Esophagus (tissue), 2 donors: Measurements from ENCODE around the gene LMNA. TPM values are rescaled to one million over a fixed set of nuclear protein-coding genes. Genes with fewer than 3 reads are reported as not detected.
"Not testable (repeated sequence)": the region's sequence is repeated elsewhere in the genome, so short reads cannot be mapped to it uniquely, and the experiment has no call there.

Experiments used
- H3K27ac ChIP-seq, 2 donors: one replicate each; pipeline ENCODE4 v1.5.1; 2013; ENCODE audit warnings: low read depth in 2 of 2, mild to moderate bottlenecking in 2 of 2, inconsistent platforms in 1 of 2, low read length in 1 of 2, moderate library complexity in 1 of 2
- H3K27me3 ChIP-seq, 2 donors: one replicate each; pipeline ENCODE4 v1.6.1; 2013; ENCODE audit warnings: low read length in 2 of 2, control low read depth in 1 of 2, mild to moderate bottlenecking in 1 of 2; ENCODE audit not compliant: insufficient read depth in 2 of 2, control insufficient read depth in 1 of 2
- H3K36me3 ChIP-seq, 2 donors: one replicate each; pipeline ENCODE4 v1.6.1; 2013; ENCODE audit warnings: low read length in 1 of 2; ENCODE audit not compliant: control insufficient read depth in 2 of 2, insufficient read depth in 2 of 2
- H3K4me1 ChIP-seq, 2 donors: one replicate each; pipeline ENCODE4 v1.6.1; 2013; ENCODE audit warnings: low read length in 1 of 2; ENCODE audit not compliant: control insufficient read depth in 2 of 2, insufficient read depth in 2 of 2
- H3K4me3 ChIP-seq, 2 donors: one replicate each; pipeline ENCODE4 v1.5.1; 2013; ENCODE audit warnings: low read length in 2 of 2, mild to moderate bottlenecking in 2 of 2, low read depth in 1 of 2, moderate library complexity in 1 of 2
- H3K9me3 ChIP-seq, 2 donors: one replicate each; pipeline ENCODE4 v1.6.1; 2013; ENCODE audit warnings: mild to moderate bottlenecking in 2 of 2, low read depth in 1 of 2, low read length in 1 of 2, moderate library complexity in 1 of 2; ENCODE audit not compliant: control insufficient read depth in 2 of 2, insufficient read depth in 1 of 2
- WGBS, 2 donors: extraction: QIAGEN DNeasy Blood & Tissue Kit; methylation state at CpG; one replicate each; pipeline ENCODE4 v1.1.7; 2013; 5-methylcytosine and 5-hydroxymethylcytosine counted together
- polyA plus RNA-seq, 2 donors: library from polyadenylated mRNA; stranded (reverse); fragments of 200-250 nt; gene quantifications; one replicate each; pipeline ENCODE4 v1.2.3, GENCODE V29; 2013
- donor health status: healthy with polysubstance abuse.
- donor health status: Bipolar disorder and iron deficiency.

Gene LMNA
- polyA plus RNA-seq, 2 donors, result 183 to 230 TPM

GRCh38 chr1:156125544-156125943 lies 11.0 kb downstream of the LMNA start:
- H3K36me3 ChIP-seq, H3K27me3 ChIP-seq, H3K9me3 ChIP-seq, H3K4me3 ChIP-seq: not testable (repeated sequence)
- H3K27ac ChIP-seq, result peak overlapping the region; percentile 98 to 99
- H3K4me1 ChIP-seq, result peaks cover 21 to 55% of the 10 kb centered on the region in 2 donors
- 55 to 59% methylated on average over 10 of the region's 10 CpGs for WGBS, 2 donors

GRCh38 chr1:156126043-156126629 lies 11.6 kb downstream of the LMNA start:
- 10 to 22% methylated on average over 11 of the region's 11 CpGs for WGBS, 2 donors
- H3K27me3 ChIP-seq, result no peaks in the 10 kb centered on the region
- H3K36me3 ChIP-seq, result peaks cover 2 to 4% of the 10 kb centered on the region in 2 donors
- H3K4me1 ChIP-seq, result peaks cover 22 to 52% of the 10 kb centered on the region in 2 donors
- no peak overlapping the region for H3K4me3 ChIP-seq
- H3K27ac ChIP-seq, result peak overlapping the region; percentile 98 to 99
- no peaks in the 10 kb centered on the region for H3K9me3 ChIP-seq

- Histone ChIP-seq H3K27me3 (no peaks in the 10 kb centered on the region), H3K4me1 (peaks cover 22 to 49% of the 10 kb centered on the region in 2 donors), H3K9me3 (no peaks in the 10 kb centered on the region), H3K27ac (peak overlapping the region; percentile 98 to 99), H3K36me3 (peaks cover 2 to 4% of the 10 kb centered on the region in 2 donors), H3K4me3 (no peak overlapping the region)
- 6 to 25% methylated on average over 15 of the region's 15 CpGs for WGBS, 2 donors
Observed at GRCh38 chr1:156126630-156127534, 12.4 kb downstream of the LMNA start.

- Histone ChIP-seq H3K36me3 (peaks cover 2 to 9% of the 10 kb centered on the region in 2 donors), H3K27me3 (no peaks in the 10 kb centered on the region), H3K4me3 (no peak overlapping the region), H3K27ac (peak overlapping the region; percentile 83 to 99), H3K9me3 (no peaks in the 10 kb centered on the region), H3K4me1 (peaks cover 19 to 45% of the 10 kb centered on the region in 2 donors)
- WGBS, 2 donors, result 14 to 38% methylated on average over 2 of the region's 2 CpGs
Observed at GRCh38 chr1:156128308-156128653, 13.8 kb downstream of the LMNA start.

GRCh38 chr1:156128654-156129597 lies 14.4 kb downstream of the LMNA start:
- peaks cover 19 to 44% of the 10 kb centered on the region in 2 donors for H3K4me1 ChIP-seq
- 13 to 27% methylated on average over 8 of the region's 8 CpGs for WGBS, 2 donors
- H3K27me3 ChIP-seq, result no peaks in the 10 kb centered on the region
- no peaks in the 10 kb centered on the region for H3K9me3 ChIP-seq
- peak overlapping the region; percentile 83 to 99 for H3K27ac ChIP-seq
- H3K36me3 ChIP-seq, result peaks cover 2 to 14% of the 10 kb centered on the region in 2 donors
- H3K4me3 ChIP-seq, result no peak overlapping the region

- Histone ChIP-seq H3K4me1 (peaks cover 19 to 36% of the 10 kb centered on the region in 2 donors), H3K4me3 (no peak overlapping the region), H3K9me3 (no peaks in the 10 kb centered on the region), H3K36me3 (peaks cover 12 to 23% of the 10 kb centered on the region in 2 donors), H3K27ac (peak overlapping the region; percentile 83 to 99), H3K27me3 (no peaks in the 10 kb centered on the region)
- WGBS, 2 donors, result 23 to 29% methylated on average over 7 of the region's 7 CpGs
Observed at GRCh38 chr1:156129687-156130577, 15.4 kb downstream of the LMNA start.

- WGBS, 2 donors, result 71 to 72% methylated on average over 6 of the region's 6 CpGs
- Histone ChIP-seq H3K36me3 (peaks cover 17 to 28% of the 10 kb centered on the region in 2 donors), H3K4me3 (no peak overlapping the region), H3K27ac (peak overlapping the region; percentile 74 to 99), H3K27me3 (no peaks in the 10 kb centered on the region), H3K9me3 (no peaks in the 10 kb centered on the region), H3K4me1 (peaks cover 19 to 34% of the 10 kb centered on the region in 2 donors)
Observed at GRCh38 chr1:156130578-156130942, 16.0 kb downstream of the LMNA start.

GRCh38 chr1:156134716-156135435 lies 20.4 kb downstream of the LMNA start:
- H3K27ac ChIP-seq, result no peak overlapping the region
- H3K36me3 ChIP-seq, result peaks cover 40 to 65% of the 10 kb centered on the region in 2 donors
- peaks cover 4 to 7% of the 10 kb centered on the region in 2 donors for H3K4me1 ChIP-seq
- H3K9me3 ChIP-seq, result no peaks in the 10 kb centered on the region
- WGBS, 2 donors, result 85 to 90% methylated on average over 18 of the region's 18 CpGs
- no peak overlapping the region for H3K4me3 ChIP-seq
- H3K27me3 ChIP-seq, result no peaks in the 10 kb centered on the region
